Liver (tissue), 9 donors: Measurements from ENCODE around the gene TXNRD2. TPM values are rescaled to one million over a fixed set of nuclear protein-coding genes. Genes with fewer than 3 reads are reported as not detected.
"Not testable (repeated sequence)": the region's sequence is repeated elsewhere in the genome, so short reads cannot be mapped to it uniquely, and the experiment has no call there.

Experiments used
- DNase-seq: peaks from one replicate; pipeline ENCODE4 v3.0.0-alpha.2; 2017; ENCODE audit warnings: low spot score
- H3K27ac ChIP-seq, 2 donors: one replicate each; pipeline ENCODE4 v1.7.0; 2013; ENCODE audit warnings: inconsistent platforms in 2 of 2, low read length in 2 of 2, control low read depth in 1 of 2, low read depth in 1 of 2, mild to moderate bottlenecking in 1 of 2
- H3K27me3 ChIP-seq, 4 donors: one replicate each; pipeline versions ENCODE4 v1.6.1 to v1.7.0; 2013; ENCODE audit warnings: low read length in 3 of 4, inconsistent platforms in 1 of 4, mild to moderate bottlenecking in 1 of 4, moderate library complexity in 1 of 4; ENCODE audit not compliant: control insufficient read depth in 4 of 4, insufficient read depth in 4 of 4
- H3K36me3 ChIP-seq, 4 donors: one replicate each; pipeline versions ENCODE4 v1.6.1 to v1.7.0; 2013; ENCODE audit warnings: low read length in 3 of 4, mild to moderate bottlenecking in 3 of 4, low read depth in 1 of 4, moderate library complexity in 1 of 4; ENCODE audit not compliant: control insufficient read depth in 4 of 4, insufficient read depth in 3 of 4
- H3K4me1 ChIP-seq, 4 donors: one replicate each; pipeline versions ENCODE4 v1.6.1 to v1.7.0; 2013; ENCODE audit warnings: low read length in 3 of 4, mild to moderate bottlenecking in 3 of 4, moderate library complexity in 1 of 4; ENCODE audit not compliant: control insufficient read depth in 4 of 4, insufficient read depth in 4 of 4
- H3K4me3 ChIP-seq, 3 donors: one replicate each; pipeline versions ENCODE4 v1.6.1 to v1.7.0; 2013; ENCODE audit warnings: low read length in 3 of 3, control low read depth in 1 of 3, low read depth in 1 of 3, mild to moderate bottlenecking in 1 of 3
- H3K9ac ChIP-seq, 2 donors: one replicate each; pipeline ENCODE4 v1.7.0; 2013; ENCODE audit warnings: low read length in 2 of 2, mild to moderate bottlenecking in 2 of 2, moderate library complexity in 2 of 2, control low read depth in 1 of 2, low read depth in 1 of 2
- H3K9me3 ChIP-seq, 4 donors: one replicate each; pipeline versions ENCODE4 v1.6.1 to v1.7.0; 2013; ENCODE audit warnings: low read length in 3 of 4; ENCODE audit not compliant: control insufficient read depth in 4 of 4
- ATF3 ChIP-seq: IDR thresholded peaks from 2 replicates; pipeline ENCODE4 v1.6.1; 2016; ENCODE audit warnings: antibody characterized with exemption
- CTCF ChIP-seq: fragments of 150-350 bp; IDR thresholded peaks from 2 replicates; pipeline ENCODE4 v1.5.1; 2017; ENCODE audit warnings: improper control_type of control experiment, low read depth, low read length; ENCODE audit not compliant: missing input control
- EGR1 ChIP-seq, 2 donors: IDR thresholded peaks; 2 replicates each; pipeline ENCODE4 v1.6.1; 2016 to 2018; ENCODE audit warnings: antibody characterized with exemption in 2 of 2, low read depth in 2 of 2
- FOXA1 ChIP-seq: IDR thresholded peaks from 2 replicates; pipeline ENCODE4 v1.6.1; 2016; ENCODE audit warnings: antibody characterized with exemption
- FOXA2 ChIP-seq: IDR thresholded peaks from 2 replicates; pipeline ENCODE4 v1.6.1; 2016; ENCODE audit warnings: antibody characterized with exemption
- GABPA ChIP-seq, 2 donors: IDR thresholded peaks in 1 of 2; conservative IDR thresholded peaks in 1 of 2; 2 replicates each; pipeline ENCODE4 v1.6.1; 2016; ENCODE audit warnings: antibody characterized with exemption in 2 of 2, mild to moderate bottlenecking in 1 of 2, moderate library complexity in 1 of 2
- HNF4A ChIP-seq, 2 donors: conservative IDR thresholded peaks; 2 replicates each; pipeline ENCODE4 v1.6.1; 2016; ENCODE audit warnings: antibody characterized with exemption in 2 of 2, mild to moderate bottlenecking in 2 of 2
- HNF4G ChIP-seq: IDR thresholded peaks from 2 replicates; pipeline ENCODE4 v1.6.1; 2016; ENCODE audit warnings: antibody characterized with exemption
- JUND ChIP-seq, 2 donors: IDR thresholded peaks; 2 replicates each; pipeline ENCODE4 v1.6.1; 2016; ENCODE audit warnings: antibody characterized with exemption in 2 of 2
- MAX ChIP-seq: IDR thresholded peaks from 2 replicates; pipeline ENCODE4 v1.6.1; 2016; ENCODE audit warnings: antibody characterized with exemption
- NR2F2 ChIP-seq: IDR thresholded peaks from 2 replicates; pipeline ENCODE4 v1.6.1; 2016; ENCODE audit warnings: antibody characterized with exemption
- RXRA ChIP-seq, 2 donors: IDR thresholded peaks; 2 replicates each; pipeline ENCODE4 v1.6.1; 2017 to 2018; ENCODE audit warnings: antibody characterized with exemption in 2 of 2, mild to moderate bottlenecking in 1 of 2
- SP1 ChIP-seq: IDR thresholded peaks from 2 replicates; pipeline ENCODE4 v1.6.1; 2018; ENCODE audit warnings: antibody characterized with exemption, mild to moderate bottlenecking
- TAF1 ChIP-seq: conservative IDR thresholded peaks from 2 replicates; pipeline ENCODE4 v1.6.1; 2016; ENCODE audit warnings: antibody characterized with exemption, mild to moderate bottlenecking
- YY1 ChIP-seq: IDR thresholded peaks from 2 replicates; pipeline ENCODE4 v1.6.1; 2016; ENCODE audit warnings: antibody characterized with exemption, mild to moderate bottlenecking
- ZBTB33 ChIP-seq: IDR thresholded peaks from 2 replicates; pipeline ENCODE4 v1.6.1; 2016; ENCODE audit warnings: antibody characterized with exemption
- WGBS: extraction: QIAGEN DNeasy Blood & Tissue Kit; methylation state at CpG from one replicate; pipeline ENCODE4 v1.1.7; 2013; 5-methylcytosine and 5-hydroxymethylcytosine counted together
- polyA plus RNA-seq, 2 donors: library from polyadenylated mRNA; stranded (reverse) in 1 of 2; unstranded in 1 of 2; fragments of 200-250 nt in 1 of 2; fragments of >200 nt in 1 of 2; fragmentation: Nextera tagmentation in 1 of 2; extraction: Ambion mirVana in 1 of 2; gene quantifications; one replicate each; pipeline versions ENCODE4 v1.2.1 to v1.2.3, GENCODE V29; 2013 to 2015
- total RNA-seq, 2 donors: library from RNA; depleted of rRNA; stranded (reverse); fragments of >200 nt; gene quantifications; one replicate each; pipeline ENCODE4 v1.2.3, GENCODE V29; 2014
- donor health status: healthy.
- donor health status: healthy.
- donor health status: healthy.
- donor health status: healthy.
- donor health status: healthy.

TXNRD2 gene
- total and polyA plus RNA-seq, 4 donors = 22.2 to 41.3 (median 33.6) TPM

GRCh38 chr22:19883446-19883845, 58.2 kb downstream of the TXNRD2 start:
- H3K4me1 ChIP-seq, H3K27me3 ChIP-seq, H3K27ac ChIP-seq, H3K9me3 ChIP-seq, H3K9ac ChIP-seq, DNase-seq, H3K4me3 ChIP-seq: not testable (repeated sequence)
- 91% methylated on average over 8 of the region's 8 CpGs for WGBS
- peaks cover 0 to 15% (median under 1%) of the 10 kb centered on the region in 4 donors for H3K36me3 ChIP-seq

- Histone ChIP-seq H3K27ac (no peak overlapping the region), H3K36me3 (peaks cover 0 to 22% (median 3%) of the 10 kb centered on the region in 4 donors), H3K4me1 (no peaks in the 10 kb centered on the region), H3K9ac (no peak overlapping the region), H3K27me3 (no peaks in the 10 kb centered on the region), H3K9me3 (no peaks in the 10 kb centered on the region), H3K4me3 (no peak overlapping the region)
- 96% methylated on average over 26 of the region's 26 CpGs for WGBS
- TF ChIP-seq FOXA1 = no peak
- no peak for TF ChIP-seq EGR1 (IDR thresholded peaks at IDR 0.05; ENCODE audit: low read depth in 2 of 2)
- TF ChIP-seq HNF4G = no peak
- TF ChIP-seq CTCF = no peak
- no peak for TF ChIP-seq ATF3
- no peak for TF ChIP-seq MAX
- TF ChIP-seq FOXA2 = no peak
- TF ChIP-seq HNF4A (conservative IDR thresholded peaks at IDR 0.05) = no peak
- TF ChIP-seq TAF1 = no peak
- TF ChIP-seq NR2F2 = no peak
- TF ChIP-seq YY1 = no peak
- no peak for TF ChIP-seq SP1
- TF ChIP-seq RXRA (IDR thresholded peaks at IDR 0.05) = no peak
- no peak for TF ChIP-seq GABPA (IDR thresholded peaks at IDR 0.05 in 1 of 2, conservative IDR thresholded peaks at IDR 0.05 in 1 of 2)
- TF ChIP-seq ZBTB33 = no peak
- no peak for TF ChIP-seq JUND (IDR thresholded peaks at IDR 0.05)
- no peak for DNase-seq
Observed at GRCh38 chr22:19882446-19883381, 58.9 kb downstream of the TXNRD2 start.
